GM19468 (cell line): Measurements from ENCODE around the gene DNAJB4.
A peak's percentile ranks its signal among the peaks of the same experiment; 100 is the strongest.
"Not testable (repeated sequence)": the region's sequence is repeated elsewhere in the genome, so short reads cannot be mapped to it uniquely, and the experiment has no call there.

Source experiments
- ATAC-seq: cut with Tn5 transposase; IDR thresholded peaks from one replicate; pipeline ENCODE4 v1.9.1; 2021; ENCODE audit warnings: mild to moderate bottlenecking, moderate library complexity, moderate number of reproducible peaks; ENCODE audit not compliant: unreplicated experiment; ENCODE audit errors: extremely low read depth

DNAJB4 gene

DNA sequence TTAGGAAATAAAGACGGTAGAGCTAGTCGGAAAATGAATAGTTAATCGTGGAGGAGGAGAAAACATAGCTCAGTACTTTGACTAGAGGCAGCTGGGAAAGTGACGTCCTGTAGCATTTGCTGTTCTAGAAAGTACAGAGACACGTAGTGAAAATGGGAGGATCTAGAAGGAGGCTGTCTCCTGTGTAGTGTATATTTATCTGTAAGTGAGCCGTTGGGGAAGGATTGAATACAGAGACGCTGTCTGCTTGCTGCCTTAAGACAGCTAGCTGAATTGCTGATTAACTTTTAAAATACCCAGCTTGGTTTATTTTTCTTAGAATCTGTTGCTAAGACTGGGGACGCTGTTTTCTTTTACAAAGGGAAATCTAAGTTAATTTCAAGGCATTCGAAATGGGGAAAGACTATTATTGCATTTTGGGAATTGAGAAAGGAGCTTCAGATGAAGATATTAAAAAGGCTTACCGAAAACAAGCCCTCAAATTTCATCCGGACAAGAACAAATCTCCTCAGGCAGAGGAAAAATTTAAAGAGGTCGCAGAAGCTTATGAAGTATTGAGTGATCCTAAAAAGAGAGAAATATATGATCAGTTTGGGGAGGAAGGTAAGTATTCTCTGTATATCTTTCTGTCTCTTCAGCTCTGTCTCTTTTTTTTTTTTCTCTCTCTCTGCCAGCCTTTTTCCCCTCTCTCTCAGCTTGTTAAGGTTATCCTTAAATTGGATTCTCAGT, at the start of gene DNAJB4:
Gene DNAJB4, plus strand, starts transcription at position 221 of the 729 bp plus-strand sequence. Its CDS starts 172 bp downstream, at position 393.
- ATAC-seq, result peak; percentile 98

GRCh38 chr1:77955709-77956108, 49.0 kb upstream of the DNAJB4 start:
- no peak for ATAC-seq

- no peak for ATAC-seq
Observed at GRCh38 chr1:77956464-77956863, 48.3 kb upstream of the DNAJB4 start.

DNA sequence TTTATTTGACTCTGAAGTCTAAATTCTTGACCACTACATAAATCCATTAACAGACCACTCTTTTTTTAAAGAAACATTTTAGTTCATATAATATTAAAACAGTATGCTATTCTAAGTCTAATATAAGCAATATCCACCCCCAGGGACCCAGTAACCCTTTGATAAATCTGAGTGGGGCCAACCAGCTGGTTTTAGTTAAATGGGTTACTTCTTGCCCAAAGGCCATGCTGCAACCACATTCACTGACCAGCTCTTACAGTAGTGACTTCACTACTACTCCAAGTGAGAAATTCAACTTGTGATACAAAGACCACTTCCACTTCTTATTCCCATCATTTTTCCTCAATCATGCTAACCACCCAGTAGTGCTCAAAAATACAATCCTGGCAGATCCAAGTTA, 46.3 kb upstream of the DNAJB4 start:
- ATAC-seq, result no peak

- no peak for ATAC-seq
Observed at GRCh38 chr1:77958850-77959249, 45.9 kb upstream of the DNAJB4 start.

GRCh38 chr1:77961392-77961791, 43.3 kb upstream of the DNAJB4 start:
- ATAC-seq, result no peak

GRCh38 chr1:77966291-77966690, 38.4 kb upstream of the DNAJB4 start:
- ATAC-seq, result no peak

- no peak for ATAC-seq
Observed at GRCh38 chr1:77970192-77970591, 34.5 kb upstream of the DNAJB4 start.

DNA sequence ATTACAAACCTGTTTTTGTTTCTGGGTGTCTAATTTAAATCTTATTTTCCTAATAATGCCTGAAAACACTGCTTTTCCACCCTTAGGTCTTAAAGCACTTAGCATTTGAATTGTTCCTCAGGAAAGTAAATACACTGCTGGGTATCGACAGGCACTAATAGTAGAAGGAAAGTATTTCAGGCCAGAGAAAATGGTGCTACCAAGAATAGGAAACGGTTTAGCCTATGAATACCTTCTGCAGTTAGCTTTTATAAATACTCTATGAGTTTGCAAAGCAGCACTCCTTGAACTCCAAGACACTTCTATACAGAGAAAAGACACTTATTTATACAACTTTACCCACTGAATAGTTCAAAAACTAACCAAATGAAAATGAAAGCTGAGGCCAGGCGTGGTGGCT, 32.7 kb upstream of the DNAJB4 start:
- no peak for ATAC-seq

DNA sequence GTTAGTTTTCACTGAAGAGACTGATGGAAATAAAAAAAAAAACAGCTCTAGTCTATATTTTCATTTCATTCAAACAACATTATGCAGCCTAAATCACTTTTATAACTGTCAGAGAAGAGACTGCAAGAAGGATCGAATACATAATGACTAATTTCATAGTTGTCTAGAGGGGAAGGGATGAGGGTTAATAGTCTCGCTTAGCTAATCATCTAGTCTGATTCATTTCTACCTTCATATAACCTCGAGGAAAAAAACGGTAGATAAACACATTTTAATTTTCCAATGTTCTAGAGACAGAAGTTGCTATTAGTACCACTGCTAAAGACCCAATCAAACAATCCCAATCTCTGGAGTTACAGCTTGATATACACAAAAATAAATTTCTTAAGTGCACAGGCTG, 29.4 kb upstream of the DNAJB4 start:
- no peak for ATAC-seq

DNA sequence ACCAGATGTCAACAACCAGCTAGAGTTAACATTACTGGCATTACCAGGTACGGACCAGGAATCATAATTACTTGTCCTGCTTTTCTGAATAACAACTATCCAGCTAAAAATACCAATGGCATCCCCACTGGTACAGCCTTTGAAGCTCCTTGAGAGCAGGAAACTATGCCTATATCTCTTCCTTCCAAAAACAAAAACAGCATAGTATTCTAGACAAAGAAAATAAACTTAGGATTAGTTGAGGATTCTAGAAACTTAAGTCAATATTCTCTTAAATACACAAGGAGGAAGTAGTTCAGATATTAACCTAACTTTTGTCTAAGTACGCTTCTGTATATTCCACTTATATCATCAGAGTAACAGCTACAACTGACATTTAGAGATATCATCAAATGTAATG, 28.8 kb upstream of the DNAJB4 start:
- no peak for ATAC-seq

DNA sequence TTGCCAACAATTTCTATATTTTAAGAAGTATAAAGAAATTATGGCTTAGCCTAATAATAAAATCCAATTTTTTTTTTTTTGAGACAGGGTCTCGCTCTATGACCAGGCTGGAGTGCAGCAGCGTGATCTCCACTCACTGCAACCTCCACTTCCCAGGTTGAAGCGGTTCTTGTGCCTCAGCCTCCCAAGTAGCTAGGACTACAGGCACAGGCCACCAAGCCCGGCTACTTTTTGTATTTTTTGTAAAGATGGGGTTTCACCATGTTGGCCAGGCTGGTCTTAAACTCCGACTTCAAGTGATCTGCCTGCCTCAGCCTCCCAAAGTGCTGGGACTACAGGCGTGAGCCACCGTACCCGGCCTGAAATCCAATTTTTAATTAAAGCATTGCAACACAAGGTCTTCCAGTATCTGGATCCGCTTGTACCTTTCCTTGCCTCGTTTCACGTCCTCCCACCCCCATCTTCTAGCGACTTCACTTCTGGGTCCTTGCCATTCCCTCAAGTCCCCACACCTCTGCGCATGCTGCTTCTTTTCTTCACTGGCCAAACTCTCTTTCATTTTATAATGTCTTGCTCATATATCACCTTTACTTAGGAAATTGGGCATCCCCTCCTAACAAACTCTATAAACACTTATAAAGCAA, 28.2 kb upstream of the DNAJB4 start:
- ATAC-seq, result no peak

DNA sequence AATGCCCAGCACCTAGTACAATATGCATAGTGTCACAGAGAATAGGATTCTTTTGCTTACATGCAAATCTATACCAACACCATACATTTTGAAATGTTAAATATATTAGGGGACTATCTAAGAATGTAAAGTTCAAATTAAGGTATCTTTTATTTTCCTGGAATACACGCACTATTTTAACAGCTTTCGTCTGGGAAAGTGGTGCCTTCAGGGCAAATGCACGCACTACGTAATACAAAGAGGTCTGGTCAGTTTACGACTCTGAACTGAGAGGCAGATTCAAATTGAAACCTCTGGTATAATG, 26.8 kb upstream of the DNAJB4 start:
- no peak for ATAC-seq

GRCh38 chr1:77978293-77978968, 26.3 kb upstream of the DNAJB4 start:
- ATAC-seq, result peak; percentile 80

- peak; percentile 68 for ATAC-seq
Observed at GRCh38 chr1:77978969-77979876, 25.5 kb upstream of the DNAJB4 start, which contains the start of gene FUBP1. Gene FUBP1 (minus strand): TSS chr1:77979072. CDS start chr1:77979004, 68 bp downstream.

GRCh38 chr1:77983352-77983996, 21.3 kb upstream of the DNAJB4 start:
- ATAC-seq, result not testable (repeated sequence)

DNA sequence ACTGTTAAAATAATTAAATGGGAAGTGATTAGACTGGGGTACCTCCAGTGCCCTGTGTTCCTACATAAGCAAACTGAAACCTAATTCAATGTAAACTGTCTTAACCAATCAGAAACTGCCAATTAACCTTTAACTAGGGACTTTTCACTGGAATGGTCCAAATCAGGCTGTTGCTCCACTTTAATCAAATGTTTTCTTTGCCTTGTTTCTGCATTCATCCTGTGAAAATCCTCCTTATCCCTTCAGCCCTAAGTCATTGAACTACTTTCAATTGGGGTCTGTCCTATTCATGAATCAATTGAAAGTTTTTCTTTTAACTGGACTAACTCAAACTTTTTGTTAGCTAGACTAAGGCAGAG, 20.8 kb upstream of the DNAJB4 start:
- ATAC-seq, result no peak

DNA sequence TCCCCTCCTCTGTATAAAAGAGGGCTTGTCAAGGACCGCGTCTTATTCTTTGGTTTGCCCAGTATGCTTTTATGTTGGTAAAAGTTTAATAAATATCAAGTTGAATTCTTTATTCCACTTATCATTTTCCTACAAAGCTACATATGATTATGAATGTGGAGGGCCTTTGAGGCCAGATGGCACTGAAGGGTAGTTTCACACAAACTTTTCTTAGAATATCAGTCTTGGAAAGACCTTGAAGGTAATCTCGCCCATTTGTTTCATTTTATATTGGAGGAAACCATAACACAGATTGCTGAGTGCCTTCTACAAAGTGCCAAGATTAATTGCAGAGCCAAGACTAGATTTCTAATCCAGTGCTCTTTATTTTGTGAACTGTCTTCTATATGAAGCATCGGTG, 20.1 kb upstream of the DNAJB4 start:
- no peak for ATAC-seq

DNA sequence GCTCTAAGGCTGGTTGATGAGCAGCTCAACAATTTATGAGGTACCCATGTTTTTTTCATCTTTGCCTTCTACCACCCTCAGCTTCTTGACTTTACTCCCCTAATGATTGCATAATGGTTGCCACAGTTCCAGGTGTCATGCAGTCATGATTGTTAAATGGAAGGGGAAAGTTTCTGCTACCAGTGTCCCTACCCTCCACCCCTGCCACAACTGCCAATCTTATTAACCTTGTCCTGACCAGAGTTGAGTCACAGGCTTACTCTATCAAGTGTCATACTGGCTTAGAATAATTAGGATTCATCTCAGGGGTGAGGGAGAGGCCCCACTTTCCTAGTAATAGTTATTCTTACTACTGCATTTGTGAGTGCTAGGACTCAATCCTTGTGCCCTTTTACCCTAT, 17.9 kb upstream of the DNAJB4 start:
- ATAC-seq, result no peak

- no peak for ATAC-seq
Observed at GRCh38 chr1:77987919-77988318, 16.8 kb upstream of the DNAJB4 start.
